ENCODE results near the gene ADARB2. TPM values are rescaled to one million over a fixed set of nuclear protein-coding genes. Genes with fewer than 3 reads are reported as not detected.
"Not testable (repeated sequence)": the region's sequence is repeated elsewhere in the genome, so short reads cannot be mapped to it uniquely, and the experiment has no call there.

ADARB2 gene
- polyA plus RNA-seq, 1 of the 3 experiments (the other 2 are of a cell fraction), result not detected

- TF ChIP-seq CTCF (IDR thresholded peaks at IDR 0.05), result no peak
Observed at GRCh38 chr10:1465418-1465911, 271.9 kb downstream of the ADARB2 start (continued).

- ChIA-PET CTCF (no interaction called here), POLR2A (no interaction called here)
- no peak for DNase-seq
- H3F3A ChIP-seq (replicated peaks; ENCODE audit: insufficient read depth), result no peaks in the 10 kb centered on the region
- no peak overlapping the region for H3K27ac ChIP-seq (ENCODE audit: low read depth in 2 of 2, low read length in 1 of 2)
- H4K20me1 ChIP-seq (ENCODE audit: insufficient read depth), result no peaks in the 10 kb centered on the region
- no peaks in the 10 kb centered on the region for H3K9me2 ChIP-seq
- H3K4me2 ChIP-seq, result no peak overlapping the region
- H3K9me3 ChIP-seq, result no peaks in the 10 kb centered on the region
- no peaks in the 10 kb centered on the region for H3K27me3 ChIP-seq (ENCODE audit: insufficient read depth)
- H3K79me2 ChIP-seq (ENCODE audit: insufficient read depth), result no peaks in the 10 kb centered on the region
- H3K4me1 ChIP-seq (ENCODE audit: control insufficient read depth in 1 of 2, insufficient read depth in 2 of 2, low read depth in 1 of 2, low read length in 1 of 2), result no peaks in the 10 kb centered on the region; a peak in 1 of 4 replicates
- no peak for TF ChIP-seq RXRA (IDR thresholded peaks at IDR 0.05; ENCODE audit: borderline replicate concordance, low read depth)
- no peak for TF ChIP-seq ZBTB33 (IDR thresholded peaks at IDR 0.05; ENCODE audit: borderline replicate concordance, low read depth)
- no peak for TF ChIP-seq SIN3A (IDR thresholded peaks at IDR 0.05; ENCODE audit: borderline replicate concordance, low read depth, low read length)
- no peak for TF ChIP-seq FOSL2 (IDR thresholded peaks at IDR 0.05; ENCODE audit: borderline replicate concordance, low read depth)
- TF ChIP-seq MAX (IDR thresholded peaks at IDR 0.05; ENCODE audit: low read depth), result no peak
- no peak for TF ChIP-seq RCOR1 (IDR thresholded peaks at IDR 0.05; ENCODE audit: low read length)
- TF ChIP-seq SMC3 (IDR thresholded peaks at IDR 0.05; ENCODE audit: low read depth, low read length), result no peak
- no peak for TF ChIP-seq JUND (IDR thresholded peaks at IDR 0.05)
- TF ChIP-seq REST (IDR thresholded peaks at IDR 0.05; ENCODE audit: low read depth, low read length), result no peak
- TF ChIP-seq MEF2A (IDR thresholded peaks at IDR 0.05; ENCODE audit: borderline replicate concordance, low read depth), result no peak
- no peak for TF ChIP-seq CTCF (IDR thresholded peaks at IDR 0.05)
- H3K36me3 ChIP-seq (replicated peaks in 1 of 2; ENCODE audit: control insufficient read depth in 1 of 2, insufficient read depth in 2 of 2, low read length in 1 of 2), result no peaks in the 10 kb centered on the region
- no peak overlapping the region for H2AFZ ChIP-seq (ENCODE audit: low read depth)
- H3K4me3 ChIP-seq (ENCODE audit: low read depth in 2 of 2, low read length in 1 of 2), result no peak overlapping the region
- WGBS (ENCODE audit: low lambda C conversion rate), result 50% methylated on average over 8 of the region's 17 CpGs
- no peak overlapping the region for H3K9ac ChIP-seq
Observed at GRCh38 chr10:1464881-1465417, 272.4 kb downstream of the ADARB2 start.

- H3K27ac ChIP-seq (ENCODE audit: low read depth in 2 of 2, low read length in 1 of 2); H3K9me2 ChIP-seq; H3K4me3 ChIP-seq (ENCODE audit: low read depth in 2 of 2, low read length in 1 of 2); H3K9me3 ChIP-seq; H4K20me1 ChIP-seq (ENCODE audit: insufficient read depth); H3F3A ChIP-seq (replicated peaks; ENCODE audit: insufficient read depth); H3K9ac ChIP-seq; H2AFZ ChIP-seq (ENCODE audit: low read depth); CTCF ChIA-PET; POLR2A ChIA-PET; H3K79me2 ChIP-seq (ENCODE audit: insufficient read depth); H3K36me3 ChIP-seq (replicated peaks in 1 of 2; ENCODE audit: control insufficient read depth in 1 of 2, insufficient read depth in 2 of 2, low read length in 1 of 2); DNase-seq; H3K4me2 ChIP-seq; H3K27me3 ChIP-seq (ENCODE audit: insufficient read depth); H3K4me1 ChIP-seq (ENCODE audit: control insufficient read depth in 1 of 2, insufficient read depth in 2 of 2, low read depth in 1 of 2, low read length in 1 of 2): not testable (repeated sequence)
- 74% methylated on average over 22 of the region's 26 CpGs for WGBS (ENCODE audit: low lambda C conversion rate)
Observed at GRCh38 chr10:1463971-1464370, 273.4 kb downstream of the ADARB2 start.
